Fibroblast of peridontal ligament (primary cell): Measurements from ENCODE around the gene RAD23B.

ENCODE experiments used
- DNase-seq: peaks from one replicate; pipeline ENCODE4 v3.0.0-alpha.2; 2010; ENCODE audit errors: extremely low read depth

The RAD23B gene

GRCh38 chr9:107335331-107335730 lies 52.3 kb downstream of the RAD23B start:
- DNase-seq = no peak

- DNase-seq = peak; percentile 72
Observed at GRCh38 chr9:107336718-107337360, 53.8 kb downstream of the RAD23B start.

- DNase-seq = peak; percentile 54
Observed at GRCh38 chr9:107337676-107338590, 54.9 kb downstream of the RAD23B start.

- no peak for DNase-seq
Observed at GRCh38 chr9:107338911-107339659, 56.0 kb downstream of the RAD23B start.

DNA sequence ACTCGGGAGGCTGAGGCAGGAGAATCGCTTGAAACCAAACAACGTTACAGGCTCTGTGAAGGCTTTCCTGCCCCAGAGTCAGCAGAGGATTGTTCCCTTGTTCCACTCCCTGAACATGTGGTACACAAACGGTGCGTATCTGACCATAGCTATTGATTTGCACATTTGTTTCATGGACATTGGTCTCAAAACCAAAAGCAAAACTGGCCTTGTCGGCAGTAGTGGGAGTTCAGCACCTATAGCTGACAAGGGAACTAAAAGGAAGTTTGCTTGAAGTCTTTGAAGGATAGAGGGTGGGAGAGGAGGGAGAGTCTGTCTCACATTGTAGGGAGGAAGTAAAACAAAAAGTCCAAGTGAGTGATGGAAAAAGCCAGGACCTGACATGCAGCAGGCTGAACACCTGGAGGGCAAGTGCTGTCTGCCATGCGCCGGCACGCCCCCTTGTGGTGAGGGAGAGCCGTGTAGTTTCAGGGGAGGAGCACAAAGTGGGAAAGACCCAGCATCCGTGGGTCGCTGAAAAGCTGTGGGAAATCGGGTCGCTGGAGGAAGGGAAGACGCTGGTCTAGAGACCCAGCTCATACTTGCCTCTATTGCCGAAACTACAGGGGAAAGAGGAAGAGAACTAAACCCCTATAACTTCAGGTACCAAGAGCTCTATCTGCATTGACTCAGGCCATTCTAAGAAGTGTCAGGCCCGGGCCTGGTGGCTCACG lies 58.0 kb downstream of the RAD23B start:
- peak; percentile 55 for DNase-seq

DNA sequence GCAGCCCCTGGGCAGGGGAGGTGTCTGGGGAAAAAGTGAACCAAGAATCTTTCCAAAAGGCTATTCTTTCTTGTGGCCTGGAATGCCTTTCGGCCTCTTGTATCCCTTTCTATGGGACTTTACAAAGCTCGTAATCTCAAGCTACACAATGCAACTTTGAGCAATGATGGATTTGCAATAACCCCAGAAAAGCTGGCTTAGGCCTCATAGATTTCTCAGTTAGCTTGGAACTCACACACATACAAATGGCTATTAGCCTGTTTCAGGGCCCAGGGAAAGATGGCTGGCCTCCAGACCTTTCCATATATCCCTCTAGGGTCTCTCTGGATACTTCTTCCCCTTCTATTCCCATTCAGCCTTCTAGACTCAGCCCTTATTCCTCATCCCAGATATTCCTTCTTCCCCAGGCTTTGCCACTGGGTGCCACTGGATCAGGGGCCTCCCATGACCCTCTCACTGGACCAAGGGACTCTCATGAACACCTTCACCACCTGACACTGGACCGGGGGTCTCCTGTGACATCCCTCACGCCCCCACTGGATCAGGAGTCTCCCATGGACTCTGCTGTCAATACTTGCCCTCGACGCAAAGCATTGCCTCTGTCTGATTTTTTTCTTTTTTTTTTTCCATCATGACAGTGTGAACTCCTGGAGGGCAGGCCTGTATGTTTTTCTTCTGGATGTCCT lies 59.5 kb downstream of the RAD23B start:
- no peak for DNase-seq

GRCh38 chr9:107345327-107345726 lies 62.2 kb downstream of the RAD23B start:
- DNase-seq = peak; percentile 43

DNA sequence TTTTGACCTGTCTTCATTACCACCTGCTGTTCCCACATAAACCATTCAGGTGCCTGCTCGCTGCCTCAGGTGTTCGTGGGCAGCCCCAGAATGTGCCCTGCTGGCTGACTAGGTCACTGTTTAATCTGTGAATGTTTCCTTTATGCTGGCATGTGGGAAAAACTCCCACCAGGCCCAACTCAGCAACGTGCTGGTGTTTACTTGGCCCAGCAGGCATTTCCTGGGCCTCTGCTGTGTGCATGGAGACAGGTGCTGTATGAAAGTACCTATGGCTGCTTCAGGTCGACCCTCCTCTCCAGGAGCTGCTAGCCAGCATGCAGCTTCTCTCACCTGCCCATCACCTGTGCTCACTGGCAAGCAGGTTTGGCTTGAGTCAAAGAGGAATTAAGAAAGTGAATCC lies 65.8 kb downstream of the RAD23B start:
- DNase-seq = no peak

- DNase-seq = no peak
Observed at GRCh38 chr9:107350443-107350842, 67.4 kb downstream of the RAD23B start.

DNA sequence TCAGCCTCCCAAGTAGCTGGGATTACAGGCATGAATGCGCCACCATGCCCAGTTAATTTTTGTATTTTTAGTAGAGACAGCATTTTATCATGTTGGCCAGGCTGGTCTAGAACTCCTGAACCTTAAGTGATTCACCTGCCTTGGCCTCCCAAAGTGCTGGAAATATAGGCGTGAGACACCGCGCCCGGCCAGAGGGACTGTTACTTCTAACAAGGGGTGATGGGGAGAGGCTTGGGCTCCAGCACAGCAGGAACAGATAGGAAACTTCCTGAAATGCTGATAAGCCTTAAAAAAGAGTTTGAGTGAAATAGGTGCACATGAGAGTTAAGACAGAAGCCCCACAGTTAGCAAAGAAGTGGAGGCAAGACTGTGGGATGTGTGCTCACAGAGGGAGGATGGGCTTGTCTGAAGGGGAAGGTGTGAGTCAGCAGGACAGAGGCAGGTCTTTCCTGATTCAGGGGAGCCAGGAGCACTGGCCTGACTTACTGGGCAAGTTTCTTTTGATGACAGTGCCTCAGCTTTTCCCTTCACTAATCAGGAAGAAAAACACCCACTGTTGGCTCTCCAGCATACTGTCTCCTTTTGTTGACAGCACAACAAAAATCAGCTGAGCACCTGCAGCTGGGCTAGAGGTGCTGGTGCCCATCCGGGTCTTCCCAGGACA lies 68.4 kb downstream of the RAD23B start:
- DNase-seq = no peak

DNA sequence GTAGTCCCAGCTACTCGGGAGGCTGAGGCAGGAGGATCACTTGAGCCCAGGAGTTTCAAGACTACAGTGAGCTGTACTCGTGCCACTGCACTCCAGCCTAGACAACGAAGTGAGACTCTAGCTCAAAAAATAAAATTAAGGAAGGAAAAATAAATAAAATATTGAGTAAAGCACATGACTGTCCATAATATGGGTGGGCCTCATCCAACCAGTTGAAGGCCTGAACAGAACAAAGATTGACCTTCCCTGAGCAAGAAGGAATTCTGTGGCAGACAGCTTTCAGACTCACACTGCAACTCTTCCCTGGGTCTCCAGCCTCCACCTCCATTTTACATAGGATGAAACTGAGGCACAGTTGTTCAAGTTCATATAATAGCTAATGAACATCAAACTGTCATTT lies 72.3 kb downstream of the RAD23B start:
- no peak for DNase-seq

DNA sequence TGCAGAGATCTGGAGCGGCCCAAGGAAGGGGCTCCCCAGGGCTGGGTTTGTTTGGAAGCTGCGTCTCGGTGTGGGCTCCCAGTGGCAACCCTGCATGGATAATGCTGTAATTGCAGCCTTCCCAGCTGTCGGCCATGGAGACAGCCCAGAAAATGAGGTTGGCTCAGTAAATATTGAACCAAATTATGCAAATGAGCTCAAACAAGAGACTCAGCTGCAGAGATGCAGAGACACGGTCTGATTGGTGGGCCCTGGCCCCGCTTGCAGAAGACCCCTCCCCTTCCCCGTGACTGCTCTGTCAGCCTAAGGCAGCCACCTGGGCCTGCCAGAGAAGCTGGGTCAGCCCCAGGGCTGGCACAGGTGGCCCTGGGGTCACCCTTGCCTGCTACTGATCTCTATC lies 75.9 kb downstream of the RAD23B start:
- no peak for DNase-seq

- no peak for DNase-seq
Observed at GRCh38 chr9:107360098-107360497, 77.0 kb downstream of the RAD23B start.

GRCh38 chr9:107361816-107362215 lies 78.7 kb downstream of the RAD23B start:
- DNase-seq = no peak

- no peak for DNase-seq
Observed at GRCh38 chr9:107363516-107364152, 80.6 kb downstream of the RAD23B start.

DNA sequence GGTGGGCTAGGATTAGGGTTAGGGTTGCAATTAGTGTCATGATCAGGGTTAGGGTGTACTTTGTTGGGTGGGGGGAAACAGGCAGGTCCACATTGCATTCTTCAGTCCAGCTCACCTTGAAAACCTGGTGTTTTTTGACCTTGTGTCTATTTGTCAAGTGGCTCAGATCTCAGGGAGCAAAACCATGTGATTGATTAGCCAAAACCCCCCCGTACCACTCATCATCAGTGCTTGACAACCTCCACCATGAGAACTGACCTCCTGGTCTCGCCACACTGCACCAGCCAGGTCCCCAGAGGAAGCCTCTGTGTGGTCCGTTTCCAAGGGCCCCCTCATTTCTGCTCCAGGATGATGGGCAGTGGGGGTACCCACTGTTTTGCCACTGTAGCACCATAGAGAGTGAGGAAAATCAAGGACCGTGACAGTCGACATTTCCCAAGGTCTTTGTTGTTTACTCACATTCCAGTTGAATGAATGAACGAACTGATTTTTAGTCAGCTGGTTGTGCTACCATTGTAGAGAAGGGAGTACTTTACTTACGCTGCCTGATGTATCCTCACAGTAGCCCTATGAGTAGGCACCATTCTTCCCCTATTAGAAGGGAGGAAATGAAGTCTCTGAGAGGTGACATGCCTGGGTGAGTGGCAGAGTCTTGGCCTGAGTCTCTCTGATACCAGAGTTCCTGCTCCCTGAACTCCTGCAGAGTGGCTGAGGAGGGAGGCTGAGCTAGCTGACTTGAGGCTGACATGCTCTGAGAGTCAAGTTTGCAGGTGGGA lies 84.8 kb downstream of the RAD23B start:
- no peak for DNase-seq

DNA sequence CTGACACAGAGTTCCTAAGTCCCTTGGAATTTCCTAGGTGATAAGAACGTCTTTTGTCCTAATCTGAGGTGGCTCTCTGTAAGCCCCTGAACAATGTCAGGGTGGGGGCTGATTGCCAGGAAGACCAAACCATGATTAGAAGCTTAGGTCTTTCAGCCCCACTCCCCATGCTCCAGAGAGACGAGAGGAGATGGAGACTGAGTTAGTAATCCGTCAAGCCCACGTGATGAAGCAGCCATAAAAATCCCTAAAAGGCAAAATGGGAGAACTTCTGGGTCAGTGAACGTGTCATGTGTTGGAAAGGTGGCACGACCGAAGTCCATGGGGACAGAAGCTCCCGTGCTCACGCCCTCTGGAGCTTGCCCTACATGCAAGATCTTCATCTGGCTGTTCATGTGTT lies 85.6 kb downstream of the RAD23B start:
- no peak for DNase-seq

GRCh38 chr9:107373809-107374208 lies 90.7 kb downstream of the RAD23B start:
- no peak for DNase-seq

- no peak for DNase-seq
Observed at GRCh38 chr9:107375001-107375400, 91.9 kb downstream of the RAD23B start.
